Activated CD4-positive, alpha-beta T cell treated with anti-CD3 and anti-CD28 coated beads, Interleukin-2, amount 10 ng/mL, durations not matched to agents 24 days and 14 days (primary cell): ENCODE data around the gene CLRN2. TPM values are rescaled to one million over a fixed set of nuclear protein-coding genes. Genes with fewer than 3 reads are reported as not detected.

ENCODE experiments used
- DNase-seq: peaks from one replicate; pipeline ENCODE4 v3.0.0; 2022
- H3K27ac Mint-ChIP-seq: one replicate; pipeline ENCODE4 v1.8.0; 2022; ENCODE audit warnings: mild to moderate bottlenecking, mixed read lengths
- H3K27me3 Mint-ChIP-seq: one replicate; pipeline ENCODE4 v1.8.0; 2022; ENCODE audit warnings: mixed read lengths
- H3K36me3 Mint-ChIP-seq: one replicate; pipeline ENCODE4 v1.8.0; 2022; ENCODE audit warnings: low read depth, mild to moderate bottlenecking, mixed read lengths
- H3K4me1 Mint-ChIP-seq: one replicate; pipeline ENCODE4 v1.8.0; 2021; ENCODE audit warnings: mixed read lengths
- H3K4me3 Mint-ChIP-seq: one replicate; pipeline ENCODE4 v1.8.0; 2022; ENCODE audit warnings: mild to moderate bottlenecking, moderate library complexity, mixed read lengths
- H3K9me3 Mint-ChIP-seq: one replicate; pipeline ENCODE4 v1.8.0; 2021; ENCODE audit warnings: mixed read lengths
- intact Hi-C: fragments of 100-400 bp; cut with micrococcal nuclease; formaldehyde crosslinking; loops from one replicate; pipeline ENCODE4 v1.15.1; 2023
- total RNA-seq: library from RNA; stranded (reverse); gene quantifications from 2 replicates; pipeline ENCODE4 v1.2.3, GENCODE V29; 2022

The CLRN2 gene
- total RNA-seq, 1 donor from 2014 or later: not detected

- intact Hi-C loops: no loop called here
- Mint-ChIP-seq H3K27ac (no peak overlapping the region), H3K4me3 (no peak overlapping the region), H3K9me3 (no peaks in the 10 kb centered on the region), H3K36me3 (no peaks in the 10 kb centered on the region), H3K4me1 (peaks cover 3% of the 10 kb centered on the region), H3K27me3 (peaks cover 12% of the 10 kb centered on the region)
- DNase-seq: no peak
Measured at GRCh38 chr4:17544205-17544604, 29.2 kb downstream of the CLRN2 start.

GRCh38 chr4:17544831-17545234, 29.9 kb downstream of the CLRN2 start:
- Mint-ChIP-seq H3K27me3 (peaks cover 11% of the 10 kb centered on the region), H3K27ac (no peak overlapping the region), H3K36me3 (no peaks in the 10 kb centered on the region), H3K4me3 (no peak overlapping the region), H3K9me3 (no peaks in the 10 kb centered on the region), H3K4me1 (peaks cover 3% of the 10 kb centered on the region)
- no peak for DNase-seq
- intact Hi-C loops: no loop called here

GRCh38 chr4:17545374-17546140, 30.6 kb downstream of the CLRN2 start:
- Mint-ChIP-seq H3K4me3 (no peak overlapping the region), H3K9me3 (no peaks in the 10 kb centered on the region), H3K27me3 (peaks cover 8% of the 10 kb centered on the region), H3K36me3 (no peaks in the 10 kb centered on the region), H3K4me1 (peaks cover 3% of the 10 kb centered on the region), H3K27ac (no peak overlapping the region)
- no peak for DNase-seq
- intact Hi-C loops: no loop called here

- H3K27me3 Mint-ChIP-seq: peaks cover 6% of the 10 kb centered on the region
Measured at GRCh38 chr4:17546222-17546621, 31.3 kb downstream of the CLRN2 start.

GRCh38 chr4:17546678-17547077, 31.7 kb downstream of the CLRN2 start:
- no peak for DNase-seq
- peaks cover 8% of the 10 kb centered on the region for H3K27me3 Mint-ChIP-seq
- no peak overlapping the region for H3K27ac Mint-ChIP-seq
- intact Hi-C loops: no loop called here
- H3K4me3 Mint-ChIP-seq: no peak overlapping the region
- no peaks in the 10 kb centered on the region for H3K36me3 Mint-ChIP-seq
- peaks cover 3% of the 10 kb centered on the region for H3K4me1 Mint-ChIP-seq
- H3K9me3 Mint-ChIP-seq: no peaks in the 10 kb centered on the region

More at GRCh38 chr4:17546222-17546621, 31.3 kb downstream of the CLRN2 start:
- intact Hi-C loops: no loop called here
- Mint-ChIP-seq H3K4me3 (no peak overlapping the region), H3K9me3 (no peaks in the 10 kb centered on the region), H3K4me1 (peaks cover 3% of the 10 kb centered on the region), H3K36me3 (no peaks in the 10 kb centered on the region), H3K27ac (no peak overlapping the region)
- no peak for DNase-seq

GRCh38 chr4:17550549-17550948, 35.6 kb downstream of the CLRN2 start:
- Mint-ChIP-seq H3K27me3 (peaks cover 16% of the 10 kb centered on the region), H3K36me3 (no peaks in the 10 kb centered on the region)
- intact Hi-C loops: no loop called here

GRCh38 chr4:17552427-17552826, 37.5 kb downstream of the CLRN2 start:
- Mint-ChIP-seq H3K27me3 (peaks cover 25% of the 10 kb centered on the region), H3K4me1 (peaks cover 8% of the 10 kb centered on the region), H3K27ac (no peak overlapping the region), H3K9me3 (no peaks in the 10 kb centered on the region), H3K36me3 (no peaks in the 10 kb centered on the region), H3K4me3 (no peak overlapping the region)
- intact Hi-C loops: no loop called here
- DNase-seq: no peak

More at GRCh38 chr4:17550549-17550948, 35.6 kb downstream of the CLRN2 start:
- no peak for DNase-seq
- Mint-ChIP-seq H3K27ac (no peak overlapping the region), H3K9me3 (no peaks in the 10 kb centered on the region), H3K4me3 (no peak overlapping the region), H3K4me1 (peaks cover 8% of the 10 kb centered on the region)

GRCh38 chr4:17554568-17554967, 39.6 kb downstream of the CLRN2 start:
- H3K4me3 Mint-ChIP-seq: no peak overlapping the region
- H3K27me3 Mint-ChIP-seq: peaks cover 25% of the 10 kb centered on the region
- H3K4me1 Mint-ChIP-seq: peaks cover 5% of the 10 kb centered on the region
- intact Hi-C loops: no loop called here
- no peaks in the 10 kb centered on the region for H3K36me3 Mint-ChIP-seq
- H3K9me3 Mint-ChIP-seq: no peaks in the 10 kb centered on the region
- no peak overlapping the region for H3K27ac Mint-ChIP-seq
- no peak for DNase-seq

- Mint-ChIP-seq H3K9me3 (no peaks in the 10 kb centered on the region), H3K4me3 (no peak overlapping the region), H3K4me1 (peaks cover 8% of the 10 kb centered on the region), H3K27me3 (peaks cover 24% of the 10 kb centered on the region), H3K36me3 (no peaks in the 10 kb centered on the region), H3K27ac (no peak overlapping the region)
- DNase-seq: no peak
- intact Hi-C loops: no loop called here
Measured at GRCh38 chr4:17556498-17556897, 41.5 kb downstream of the CLRN2 start.

GRCh38 chr4:17557880-17558279, 42.9 kb downstream of the CLRN2 start:
- intact Hi-C loops: no loop called here
- peaks cover 10% of the 10 kb centered on the region for H3K4me1 Mint-ChIP-seq
- no peaks in the 10 kb centered on the region for H3K9me3 Mint-ChIP-seq
- H3K27ac Mint-ChIP-seq: no peak overlapping the region
- H3K36me3 Mint-ChIP-seq: no peaks in the 10 kb centered on the region
- peaks cover 18% of the 10 kb centered on the region for H3K27me3 Mint-ChIP-seq
- no peak overlapping the region for H3K4me3 Mint-ChIP-seq
- DNase-seq: no peak

- intact Hi-C loops: no loop called here
- no peaks in the 10 kb centered on the region for H3K9me3 Mint-ChIP-seq
- no peak overlapping the region for H3K27ac Mint-ChIP-seq
- H3K27me3 Mint-ChIP-seq: peaks cover 18% of the 10 kb centered on the region
- no peak overlapping the region for H3K4me3 Mint-ChIP-seq
- no peak for DNase-seq
- peaks cover 10% of the 10 kb centered on the region for H3K4me1 Mint-ChIP-seq
- no peaks in the 10 kb centered on the region for H3K36me3 Mint-ChIP-seq
Measured at GRCh38 chr4:17558941-17559708, 44.2 kb downstream of the CLRN2 start.

- H3K27ac Mint-ChIP-seq: no peak overlapping the region
- H3K36me3 Mint-ChIP-seq: no peaks in the 10 kb centered on the region
- no peak for DNase-seq
- H3K27me3 Mint-ChIP-seq: peaks cover 18% of the 10 kb centered on the region
- H3K4me3 Mint-ChIP-seq: no peak overlapping the region
- H3K4me1 Mint-ChIP-seq: peaks cover 8% of the 10 kb centered on the region
- H3K9me3 Mint-ChIP-seq: no peaks in the 10 kb centered on the region
- intact Hi-C loops: no loop called here
Measured at GRCh38 chr4:17559709-17560048, 44.7 kb downstream of the CLRN2 start.

GRCh38 chr4:17560065-17560673, 45.2 kb downstream of the CLRN2 start:
- Mint-ChIP-seq H3K36me3 (no peaks in the 10 kb centered on the region), H3K4me3 (no peak overlapping the region), H3K4me1 (peaks cover 5% of the 10 kb centered on the region), H3K9me3 (no peaks in the 10 kb centered on the region), H3K27ac (no peak overlapping the region), H3K27me3 (peaks cover 15% of the 10 kb centered on the region)
- intact Hi-C loops: no loop called here
- no peak for DNase-seq

- Mint-ChIP-seq H3K27ac (no peak overlapping the region), H3K27me3 (peaks cover 6% of the 10 kb centered on the region), H3K4me1 (peaks cover 5% of the 10 kb centered on the region), H3K4me3 (no peak overlapping the region), H3K36me3 (no peaks in the 10 kb centered on the region), H3K9me3 (no peaks in the 10 kb centered on the region)
- intact Hi-C loops: no loop called here
- DNase-seq: no peak
Measured at GRCh38 chr4:17561195-17561909, 46.4 kb downstream of the CLRN2 start.
